Activated B cell treated with CpG ODN at 0.5 μM for 24 hours (primary cell): ENCODE data around the gene EFCC1. TPM values are rescaled to one million over a fixed set of nuclear protein-coding genes. Genes with fewer than 3 reads are reported as not detected.
A peak's percentile ranks its signal among the peaks of the same experiment; 100 is the strongest.

Experiments used
- ATAC-seq: fragments of 200-7000 bp; cut with Tn5 transposase; one replicate; pipeline ENCODE4 v1.10.0; 2021; ENCODE audit warnings: low read depth, mild to moderate bottlenecking, moderate library complexity
- CTCF ChIA-PET: fragments of 350-600 bp; sonication (Branson Sonifier 250); formaldehyde crosslinking; loops from one replicate; lab custom pipeline; 2021; ENCODE audit warnings: antibody characterized with exemption; lab: Charles Lee
- POLR2A ChIA-PET: fragments of 350-600 bp; sonication (Branson Sonifier 250); formaldehyde crosslinking; loops from one replicate; lab custom pipeline; 2021; ENCODE audit warnings: antibody characterized with exemption; lab: Charles Lee
- DNase-seq: peaks from one replicate; pipeline ENCODE4 v3.0.0; 2022
- H3K27ac Mint-ChIP-seq: one replicate; pipeline ENCODE4 v1.8.0; 2020; ENCODE audit warnings: mixed read lengths
- H3K27me3 Mint-ChIP-seq: one replicate; pipeline ENCODE4 v1.8.0; 2021; ENCODE audit warnings: mixed read lengths
- H3K36me3 Mint-ChIP-seq: one replicate; pipeline ENCODE4 v1.8.0; 2021; ENCODE audit warnings: low read depth, mixed read lengths
- H3K4me1 Mint-ChIP-seq: one replicate; pipeline ENCODE4 v1.8.0; 2021; ENCODE audit warnings: mixed read lengths
- H3K4me3 Mint-ChIP-seq: one replicate; pipeline ENCODE4 v1.8.0; 2020; ENCODE audit warnings: mild to moderate bottlenecking, mixed read lengths
- H3K9me3 Mint-ChIP-seq: one replicate; pipeline ENCODE4 v1.8.0; 2020; ENCODE audit warnings: mixed read lengths
- intact Hi-C: fragments of 100-400 bp; cut with micrococcal nuclease; formaldehyde crosslinking; loops from one replicate; pipeline ENCODE4 v1.15.1; 2024
- total RNA-seq: library from RNA; stranded (reverse); gene quantifications from 2 replicates; pipeline ENCODE4 v1.2.3, GENCODE V29; 2022
- TF ChIP-seq, protein P1 (sequence below): fragments of 200-600 bp; IDR thresholded peaks from one replicate; pipeline ENCODE4 v1.8.0; 2022; ENCODE audit warnings: antibody characterized with exemption, mild to moderate bottlenecking

EFCC1 gene
- total RNA-seq, 1 donor from 2014 or later, result not detected

DNA sequence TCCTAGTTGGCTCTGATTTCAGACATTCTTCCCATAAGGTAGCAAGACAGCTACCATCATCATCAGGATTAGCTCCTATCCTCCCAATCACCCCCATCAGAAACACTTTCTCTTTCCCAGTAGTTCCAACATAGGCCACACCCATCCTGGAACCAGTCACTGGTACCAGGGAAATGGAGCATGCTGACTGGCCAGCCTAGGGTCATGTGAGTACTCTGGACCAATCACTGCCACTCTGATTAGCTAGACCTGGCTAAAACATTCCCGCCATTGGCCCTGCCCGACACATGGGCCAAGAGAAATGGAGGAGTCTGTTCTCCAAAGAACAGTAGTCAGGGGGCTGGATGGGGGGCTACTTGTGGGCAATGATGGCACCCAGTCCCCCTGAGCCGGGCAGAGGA, 12.4 kb downstream of the EFCC1 start:
- CTCF ChIA-PET, result no interaction called here
- Mint-ChIP-seq H3K27me3 (peaks cover 3% of the 10 kb centered on the region), H3K9me3 (no peaks in the 10 kb centered on the region), H3K36me3 (no peaks in the 10 kb centered on the region), H3K27ac (no peak overlapping the region), H3K4me3 (no peak overlapping the region), H3K4me1 (peaks cover 37% of the 10 kb centered on the region)
- ATAC-seq (no peak), DNase-seq (no peak)
- intact Hi-C loops, result no loop called here
- POLR2A ChIA-PET, result interaction anchor here (0.6 kb wide), 1 partner anchor 9 kb away, joined by 6 read pairs; no protein-coding TSS in a partner anchor
- TF ChIP-seq, protein P1, sequence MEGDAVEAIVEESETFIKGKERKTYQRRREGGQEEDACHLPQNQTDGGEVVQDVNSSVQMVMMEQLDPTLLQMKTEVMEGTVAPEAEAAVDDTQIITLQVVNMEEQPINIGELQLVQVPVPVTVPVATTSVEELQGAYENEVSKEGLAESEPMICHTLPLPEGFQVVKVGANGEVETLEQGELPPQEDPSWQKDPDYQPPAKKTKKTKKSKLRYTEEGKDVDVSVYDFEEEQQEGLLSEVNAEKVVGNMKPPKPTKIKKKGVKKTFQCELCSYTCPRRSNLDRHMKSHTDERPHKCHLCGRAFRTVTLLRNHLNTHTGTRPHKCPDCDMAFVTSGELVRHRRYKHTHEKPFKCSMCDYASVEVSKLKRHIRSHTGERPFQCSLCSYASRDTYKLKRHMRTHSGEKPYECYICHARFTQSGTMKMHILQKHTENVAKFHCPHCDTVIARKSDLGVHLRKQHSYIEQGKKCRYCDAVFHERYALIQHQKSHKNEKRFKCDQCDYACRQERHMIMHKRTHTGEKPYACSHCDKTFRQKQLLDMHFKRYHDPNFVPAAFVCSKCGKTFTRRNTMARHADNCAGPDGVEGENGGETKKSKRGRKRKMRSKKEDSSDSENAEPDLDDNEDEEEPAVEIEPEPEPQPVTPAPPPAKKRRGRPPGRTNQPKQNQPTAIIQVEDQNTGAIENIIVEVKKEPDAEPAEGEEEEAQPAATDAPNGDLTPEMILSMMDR, result no peak

DNA sequence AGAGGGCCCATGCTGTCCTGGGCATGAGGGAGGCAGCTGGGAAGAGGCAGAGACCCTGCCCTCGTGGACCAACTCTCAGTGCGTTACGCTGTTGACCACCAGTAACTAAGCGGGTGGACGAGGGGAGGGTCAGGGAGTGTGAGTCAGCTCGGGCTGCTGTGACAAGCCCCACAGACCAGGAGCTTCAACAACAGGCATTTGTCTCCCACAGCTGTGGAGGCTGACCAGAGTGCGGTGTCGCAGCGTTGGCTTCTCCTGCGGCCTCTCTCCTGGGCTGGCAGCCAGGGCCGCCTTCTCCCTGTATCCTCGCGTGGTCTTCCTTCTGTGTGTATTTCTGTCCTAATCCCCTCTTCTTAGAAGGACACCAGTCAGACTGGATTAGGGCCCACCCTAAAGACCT, 13.0 kb downstream of the EFCC1 start:
- H3K27me3 Mint-ChIP-seq, result peaks cover 3% of the 10 kb centered on the region
- no peak for DNase-seq
- ChIA-PET POLR2A (no interaction called here), CTCF (interaction anchor here (3.4 kb wide), 1 partner anchor 12 kb away, joined by 29 read pairs; no protein-coding TSS in a partner anchor)
- intact Hi-C loops, result no loop called here
- no peak overlapping the region for H3K4me3 Mint-ChIP-seq
- H3K27ac Mint-ChIP-seq, result no peak overlapping the region
- ATAC-seq, result no peak
- H3K9me3 Mint-ChIP-seq, result no peaks in the 10 kb centered on the region
- no peaks in the 10 kb centered on the region for H3K36me3 Mint-ChIP-seq
- TF ChIP-seq, protein P1, result no peak
- peaks cover 41% of the 10 kb centered on the region for H3K4me1 Mint-ChIP-seq

DNA sequence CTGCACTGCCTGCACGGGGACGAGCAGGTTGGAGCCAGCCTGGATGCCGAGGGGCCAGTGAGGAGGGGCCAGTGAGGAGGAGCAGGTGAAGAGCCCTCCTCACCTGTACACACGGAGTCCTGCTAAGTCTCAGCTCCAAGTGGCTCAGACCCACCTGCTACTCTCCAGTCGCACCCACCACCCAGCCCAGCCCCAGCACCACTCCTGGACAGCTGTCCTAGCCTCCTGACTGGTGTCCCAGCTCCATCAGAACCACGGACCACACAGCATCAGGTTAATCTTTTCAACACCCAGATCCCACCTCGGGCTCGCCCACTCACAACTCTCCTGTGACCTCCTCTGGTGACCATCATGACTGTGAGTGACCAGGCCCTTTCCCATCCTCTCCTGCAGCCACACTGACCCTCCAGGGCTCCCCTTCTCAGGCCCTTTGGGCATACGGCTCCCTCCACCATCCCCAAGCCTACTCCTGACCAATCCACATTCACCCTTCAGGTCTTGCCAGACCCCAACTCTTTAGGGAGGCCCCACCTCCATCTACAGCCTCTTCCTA, 13.8 kb downstream of the EFCC1 start:
- H3K36me3 Mint-ChIP-seq, result no peaks in the 10 kb centered on the region
- H3K9me3 Mint-ChIP-seq, result no peaks in the 10 kb centered on the region
- no peak for ATAC-seq
- CTCF ChIA-PET, result interaction anchor here (2.9 to 3.9 kb wide), 3 partner anchors 12 to 231 kb away, joined by 16 to 63 read pairs (median 29); no protein-coding TSS in a partner anchor
- TF ChIP-seq, protein P1, result no peak
- no peaks in the 10 kb centered on the region for H3K27me3 Mint-ChIP-seq
- POLR2A ChIA-PET, result interaction anchor here (2.8 to 3.0 kb wide), 3 partner anchors 10 to 20 kb away, joined by 12 to 45 read pairs (median 17); partner anchors contain the start of gene CFAP92
- peaks cover 41% of the 10 kb centered on the region for H3K4me1 Mint-ChIP-seq
- DNase-seq, result no peak
- H3K27ac Mint-ChIP-seq, result peak overlapping the region; percentile 59
- H3K4me3 Mint-ChIP-seq, result no peak overlapping the region
- intact Hi-C loops, result no loop called here

DNA sequence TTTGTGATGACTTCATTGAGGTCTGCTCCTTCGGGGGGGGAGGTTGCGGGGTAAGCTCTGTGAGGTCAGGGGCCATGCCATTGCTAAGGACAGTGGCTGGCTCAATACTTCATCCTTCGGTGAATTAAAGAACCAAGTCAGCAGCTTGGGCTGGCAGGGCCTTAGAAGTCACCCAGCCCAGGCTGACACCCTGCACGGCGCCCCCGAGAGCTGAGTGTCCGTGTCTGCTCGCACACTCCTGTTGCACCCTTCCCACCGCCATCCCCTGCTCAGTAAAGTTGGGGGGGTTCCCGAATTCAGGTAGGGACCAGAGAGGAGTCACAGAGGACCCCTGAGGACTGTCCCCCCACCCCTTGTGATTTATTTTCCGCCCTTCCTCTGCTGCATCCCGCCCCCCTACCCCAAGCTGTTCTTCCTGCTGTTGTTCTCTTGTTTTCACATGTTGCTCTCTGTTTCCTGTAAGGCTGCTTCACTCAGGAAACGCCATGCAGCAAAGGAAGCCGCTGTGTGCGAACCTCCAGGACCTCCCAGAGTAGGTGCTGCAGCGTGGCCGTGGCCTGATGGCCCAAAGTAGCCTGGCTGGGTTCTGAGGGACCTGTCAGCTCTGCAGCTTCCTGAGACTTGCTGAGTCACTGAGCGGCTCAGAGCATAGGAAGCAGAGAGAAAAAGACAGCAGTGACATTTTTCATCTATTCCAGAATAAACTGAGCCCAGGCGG, 14.4 kb downstream of the EFCC1 start:
- no peak for DNase-seq
- CTCF ChIA-PET, result interaction anchor here (0.7 to 3.9 kb wide), 16 partner anchors 8 to 301 kb away, joined by 3 to 63 read pairs (median 4); partner anchors contain the start of genes CFAP92 and RAB43
- POLR2A ChIA-PET, result interaction anchor here (0.7 to 3.0 kb wide), 13 partner anchors 8 to 335 kb away, joined by 3 to 45 read pairs (median 8); partner anchors contain the start of genes CFAP92, COPG1 and RAB43
- Mint-ChIP-seq H3K9me3 (no peaks in the 10 kb centered on the region), H3K4me3 (peak overlapping the region; percentile 55), H3K36me3 (no peaks in the 10 kb centered on the region), H3K27ac (peak overlapping the region; percentile 80), H3K27me3 (no peaks in the 10 kb centered on the region), H3K4me1 (peaks cover 41% of the 10 kb centered on the region)
- intact Hi-C loops, result loop anchor here (1.0 kb wide), 5 partner anchors 10 to 105 kb away; partner anchors contain the start of gene CFAP92
- TF ChIP-seq, protein P1, result no peak
- ATAC-seq, result no peak
